ENCODE data around the gene SLC6A13. TPM values are rescaled to one million over a fixed set of nuclear protein-coding genes. Genes with fewer than 3 reads are reported as not detected.

The SLC6A13 gene
- polyA plus RNA-seq, 1 experiment, result not detected

DNA sequence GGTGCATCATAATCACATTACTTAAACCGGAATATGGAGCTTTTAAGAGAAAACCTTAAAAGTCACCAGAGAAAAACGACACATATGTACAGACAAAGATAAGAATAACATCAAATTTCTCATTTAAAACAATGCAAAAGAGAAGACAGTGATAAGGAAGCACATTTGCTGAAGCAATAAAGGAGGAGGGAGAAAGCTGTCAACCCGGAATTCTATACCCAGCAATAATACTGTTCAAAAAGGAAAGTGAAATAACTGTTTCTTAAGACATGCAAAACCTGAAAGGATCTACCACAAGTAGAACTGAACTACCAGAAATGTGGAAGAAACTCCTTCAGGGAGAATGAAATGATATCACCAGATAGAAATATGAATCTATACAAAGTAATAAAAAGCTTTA is 15.4 kb downstream of the SLC6A13 start:
- Histone ChIP-seq H3K4me3 (ENCODE audit: low read depth, low read length) (no peak overlapping the region), H3K27me3 (ENCODE audit: control insufficient read depth, insufficient read depth, low read length) (no peaks in the 10 kb centered on the region), H3K36me3 (ENCODE audit: control insufficient read depth, insufficient read depth, low read length) (no peaks in the 10 kb centered on the region)
- TF ChIP-seq, protein P1, sequence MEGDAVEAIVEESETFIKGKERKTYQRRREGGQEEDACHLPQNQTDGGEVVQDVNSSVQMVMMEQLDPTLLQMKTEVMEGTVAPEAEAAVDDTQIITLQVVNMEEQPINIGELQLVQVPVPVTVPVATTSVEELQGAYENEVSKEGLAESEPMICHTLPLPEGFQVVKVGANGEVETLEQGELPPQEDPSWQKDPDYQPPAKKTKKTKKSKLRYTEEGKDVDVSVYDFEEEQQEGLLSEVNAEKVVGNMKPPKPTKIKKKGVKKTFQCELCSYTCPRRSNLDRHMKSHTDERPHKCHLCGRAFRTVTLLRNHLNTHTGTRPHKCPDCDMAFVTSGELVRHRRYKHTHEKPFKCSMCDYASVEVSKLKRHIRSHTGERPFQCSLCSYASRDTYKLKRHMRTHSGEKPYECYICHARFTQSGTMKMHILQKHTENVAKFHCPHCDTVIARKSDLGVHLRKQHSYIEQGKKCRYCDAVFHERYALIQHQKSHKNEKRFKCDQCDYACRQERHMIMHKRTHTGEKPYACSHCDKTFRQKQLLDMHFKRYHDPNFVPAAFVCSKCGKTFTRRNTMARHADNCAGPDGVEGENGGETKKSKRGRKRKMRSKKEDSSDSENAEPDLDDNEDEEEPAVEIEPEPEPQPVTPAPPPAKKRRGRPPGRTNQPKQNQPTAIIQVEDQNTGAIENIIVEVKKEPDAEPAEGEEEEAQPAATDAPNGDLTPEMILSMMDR (IDR thresholded peaks at IDR 0.05; ENCODE audit: insufficient read depth, low read depth, low read length), result no peak
- CTCF ChIA-PET, result interaction anchor here (0.6 kb wide), 1 partner anchor 12 kb away, joined by 3 read pairs; no protein-coding TSS in a partner anchor
- POLR2A ChIA-PET, result no interaction called here
- DNase-seq (ENCODE audit: low read depth), result no peak

DNA sequence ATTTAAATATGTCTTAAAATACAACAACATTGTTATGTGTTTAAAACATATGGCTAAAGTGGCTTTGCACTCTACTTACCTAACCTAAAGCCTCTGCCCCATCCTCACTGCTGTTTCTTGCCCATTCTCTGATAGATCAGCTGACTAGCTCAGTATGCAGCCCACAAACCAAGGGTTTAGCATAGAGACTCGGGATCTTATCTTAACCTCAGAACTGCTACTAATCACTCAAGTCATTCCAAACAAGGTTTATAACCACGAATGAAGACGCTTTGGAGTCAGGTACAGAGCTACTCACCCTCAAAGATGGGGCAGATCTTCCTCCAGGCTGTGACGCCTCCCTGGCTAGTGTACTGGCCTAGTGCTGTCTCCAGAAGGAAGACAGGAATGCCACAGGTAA is 19.3 kb downstream of the SLC6A13 start:
- DNase-seq (ENCODE audit: low read depth), result no peak
- no peaks in the 10 kb centered on the region for H3K36me3 ChIP-seq (ENCODE audit: control insufficient read depth, insufficient read depth, low read length)
- TF ChIP-seq, protein P1 (IDR thresholded peaks at IDR 0.05; ENCODE audit: insufficient read depth, low read depth, low read length), result no peak
- ChIA-PET POLR2A (interaction anchor here (0.5 kb wide), 1 partner anchor 81 kb away, joined by 5 read pairs; no protein-coding TSS in a partner anchor), CTCF (interaction anchor here (0.5 kb wide), 1 partner anchor 54 kb away, joined by 3 read pairs; no protein-coding TSS in a partner anchor)
- H3K27me3 ChIP-seq (ENCODE audit: control insufficient read depth, insufficient read depth, low read length), result no peaks in the 10 kb centered on the region
- H3K4me3 ChIP-seq (ENCODE audit: low read depth, low read length), result no peak overlapping the region

DNA sequence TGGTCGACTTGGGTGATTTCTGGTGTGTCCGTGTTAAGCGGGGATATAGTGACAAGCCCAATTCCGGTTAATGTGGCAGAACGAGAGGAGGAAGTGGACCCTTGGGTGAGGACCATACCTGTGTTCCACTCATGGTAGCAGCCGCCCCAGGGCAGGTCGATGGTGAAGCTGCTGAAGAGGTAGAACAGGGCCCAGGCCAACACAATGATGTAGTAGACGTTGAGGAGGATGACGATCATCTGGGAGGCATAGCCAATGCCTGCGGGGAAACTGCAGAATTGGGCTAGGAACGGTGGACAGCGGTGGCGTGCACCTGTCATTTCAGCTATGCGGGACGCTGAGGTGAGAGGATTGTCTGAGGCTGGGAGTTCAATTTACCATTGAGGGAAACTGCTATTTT is 20.1 kb downstream of the SLC6A13 start:
- Histone ChIP-seq H3K4me3 (ENCODE audit: low read depth, low read length) (no peak overlapping the region), H3K36me3 (ENCODE audit: control insufficient read depth, insufficient read depth, low read length) (no peaks in the 10 kb centered on the region), H3K27me3 (ENCODE audit: control insufficient read depth, insufficient read depth, low read length) (no peaks in the 10 kb centered on the region)
- CTCF ChIA-PET, result no interaction called here
- POLR2A ChIA-PET, result no interaction called here
- TF ChIP-seq, protein P1 (IDR thresholded peaks at IDR 0.05; ENCODE audit: insufficient read depth, low read depth, low read length), result no peak
- no peak for DNase-seq (ENCODE audit: low read depth)

DNA sequence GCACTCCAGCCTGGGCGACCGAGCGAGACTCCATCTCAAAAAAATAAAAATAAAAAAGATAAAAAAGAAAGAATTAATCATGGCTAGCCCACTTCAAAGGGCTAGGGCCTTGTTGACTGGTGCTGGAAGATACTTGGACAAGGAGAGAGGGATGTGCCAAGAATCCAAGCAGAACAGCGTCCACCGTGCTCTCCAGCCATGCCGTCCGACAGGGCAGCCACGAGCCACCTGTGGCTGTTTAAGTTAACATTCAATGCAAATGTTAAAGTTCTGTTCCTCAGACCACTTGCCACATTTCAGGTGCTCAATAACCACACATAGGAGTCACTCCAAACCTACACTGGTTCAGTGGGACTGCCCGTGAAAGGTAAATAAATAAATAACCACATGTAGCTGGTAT is 21.4 kb downstream of the SLC6A13 start:
- ChIA-PET POLR2A (no interaction called here), CTCF (no interaction called here)
- TF ChIP-seq, protein P1 (IDR thresholded peaks at IDR 0.05; ENCODE audit: insufficient read depth, low read depth, low read length), result no peak
- H3K36me3 ChIP-seq (ENCODE audit: control insufficient read depth, insufficient read depth, low read length), result no peaks in the 10 kb centered on the region
- DNase-seq (ENCODE audit: low read depth), result no peak
- no peak overlapping the region for H3K4me3 ChIP-seq (ENCODE audit: low read depth, low read length)
- no peaks in the 10 kb centered on the region for H3K27me3 ChIP-seq (ENCODE audit: control insufficient read depth, insufficient read depth, low read length)

DNA sequence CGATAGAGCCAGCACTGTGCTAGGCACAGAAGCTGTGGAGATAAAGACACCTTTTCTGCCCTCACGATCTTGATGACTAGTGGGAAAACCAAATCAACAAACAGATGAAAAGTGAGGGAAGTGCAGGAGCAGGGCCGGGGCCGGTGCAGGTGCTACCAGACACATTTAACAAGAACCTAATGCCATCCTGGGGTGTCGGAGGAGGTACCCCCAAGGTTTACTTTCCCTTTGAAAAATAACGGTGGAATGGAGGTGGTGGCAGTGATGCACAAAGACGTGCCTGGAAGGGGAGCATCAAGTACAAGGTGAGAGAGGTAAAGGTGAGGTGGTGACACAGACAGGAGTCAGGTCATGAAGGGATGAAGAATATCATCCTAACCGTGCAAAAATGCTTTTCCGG is 22.1 kb downstream of the SLC6A13 start:
- CTCF ChIA-PET, result no interaction called here
- TF ChIP-seq, protein P1 (IDR thresholded peaks at IDR 0.05; ENCODE audit: insufficient read depth, low read depth, low read length), result no peak

More for the DNA sequence above, 22.1 kb downstream of the SLC6A13 start:
- Histone ChIP-seq H3K4me3 (ENCODE audit: low read depth, low read length) (no peak overlapping the region), H3K27me3 (ENCODE audit: control insufficient read depth, insufficient read depth, low read length) (no peaks in the 10 kb centered on the region), H3K36me3 (ENCODE audit: control insufficient read depth, insufficient read depth, low read length) (no peaks in the 10 kb centered on the region)
- POLR2A ChIA-PET, result no interaction called here
- DNase-seq (ENCODE audit: low read depth), result no peak

Data from BJ (cell line).